ENCODE data around the gene NFIX. TPM values are rescaled to one million over a fixed set of nuclear protein-coding genes. Genes with fewer than 3 reads are reported as not detected.

NFIX gene
- total and polyA plus RNA-seq, 2 of the 13 experiments (the other 11 are each of a cell fraction or from before 2014, with no cell fraction given): 3.4 to 5.4 TPM

DNA sequence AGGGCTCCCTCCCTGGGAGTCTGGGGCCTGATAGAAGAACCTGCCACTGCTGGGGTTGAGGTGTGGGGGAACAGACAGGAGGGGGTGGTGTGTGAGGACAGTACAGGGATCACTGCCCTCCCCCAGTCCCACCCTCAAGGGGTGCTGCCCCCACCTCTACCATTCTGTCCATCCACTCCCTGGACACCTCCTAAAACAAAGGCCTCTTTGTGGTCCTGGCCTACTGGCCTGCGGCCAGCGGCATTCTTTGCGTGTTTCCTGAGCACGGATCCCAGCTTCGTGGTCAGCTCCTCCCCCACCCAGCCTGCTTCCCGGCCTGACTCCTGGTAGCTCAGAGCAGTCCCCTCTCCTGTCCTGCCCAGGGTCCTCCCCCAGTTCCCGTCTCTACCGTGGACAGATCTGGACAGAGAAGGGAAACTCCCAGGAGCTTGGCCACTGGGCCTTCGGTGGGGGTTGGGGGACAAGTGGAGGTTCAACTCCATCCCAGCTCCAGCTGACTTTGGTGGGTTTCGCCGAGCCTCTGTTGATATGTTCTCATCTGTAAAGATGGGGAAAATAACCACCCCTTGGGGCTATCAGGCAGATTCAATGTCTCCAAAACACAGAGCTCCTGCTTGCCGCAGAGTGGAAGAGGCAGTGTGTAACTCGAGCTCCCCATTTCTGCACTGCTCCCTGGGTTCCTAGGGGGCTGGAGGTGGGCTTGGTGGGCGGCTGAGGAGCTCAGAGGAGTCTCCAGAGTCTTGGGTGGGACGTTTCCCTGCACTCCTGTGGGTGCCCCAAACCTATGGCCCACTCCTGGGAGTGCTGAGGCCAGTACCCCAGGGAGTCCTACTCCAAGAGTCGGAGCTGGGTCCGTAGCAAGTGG, 58.7 kb downstream of the NFIX start (continued):
- TF ChIP-seq ZBTB21 (CRISPR knock-in tag; IDR thresholded peaks at IDR 0.05): peak; percentile 14; the same call in 1 of the 2 replicates
- TF ChIP-seq, protein P1, sequence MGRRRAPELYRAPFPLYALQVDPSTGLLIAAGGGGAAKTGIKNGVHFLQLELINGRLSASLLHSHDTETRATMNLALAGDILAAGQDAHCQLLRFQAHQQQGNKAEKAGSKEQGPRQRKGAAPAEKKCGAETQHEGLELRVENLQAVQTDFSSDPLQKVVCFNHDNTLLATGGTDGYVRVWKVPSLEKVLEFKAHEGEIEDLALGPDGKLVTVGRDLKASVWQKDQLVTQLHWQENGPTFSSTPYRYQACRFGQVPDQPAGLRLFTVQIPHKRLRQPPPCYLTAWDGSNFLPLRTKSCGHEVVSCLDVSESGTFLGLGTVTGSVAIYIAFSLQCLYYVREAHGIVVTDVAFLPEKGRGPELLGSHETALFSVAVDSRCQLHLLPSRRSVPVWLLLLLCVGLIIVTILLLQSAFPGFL (CRISPR knock-in tag; IDR thresholded peaks at IDR 0.05): no peak
- TF ChIP-seq, protein P2, sequence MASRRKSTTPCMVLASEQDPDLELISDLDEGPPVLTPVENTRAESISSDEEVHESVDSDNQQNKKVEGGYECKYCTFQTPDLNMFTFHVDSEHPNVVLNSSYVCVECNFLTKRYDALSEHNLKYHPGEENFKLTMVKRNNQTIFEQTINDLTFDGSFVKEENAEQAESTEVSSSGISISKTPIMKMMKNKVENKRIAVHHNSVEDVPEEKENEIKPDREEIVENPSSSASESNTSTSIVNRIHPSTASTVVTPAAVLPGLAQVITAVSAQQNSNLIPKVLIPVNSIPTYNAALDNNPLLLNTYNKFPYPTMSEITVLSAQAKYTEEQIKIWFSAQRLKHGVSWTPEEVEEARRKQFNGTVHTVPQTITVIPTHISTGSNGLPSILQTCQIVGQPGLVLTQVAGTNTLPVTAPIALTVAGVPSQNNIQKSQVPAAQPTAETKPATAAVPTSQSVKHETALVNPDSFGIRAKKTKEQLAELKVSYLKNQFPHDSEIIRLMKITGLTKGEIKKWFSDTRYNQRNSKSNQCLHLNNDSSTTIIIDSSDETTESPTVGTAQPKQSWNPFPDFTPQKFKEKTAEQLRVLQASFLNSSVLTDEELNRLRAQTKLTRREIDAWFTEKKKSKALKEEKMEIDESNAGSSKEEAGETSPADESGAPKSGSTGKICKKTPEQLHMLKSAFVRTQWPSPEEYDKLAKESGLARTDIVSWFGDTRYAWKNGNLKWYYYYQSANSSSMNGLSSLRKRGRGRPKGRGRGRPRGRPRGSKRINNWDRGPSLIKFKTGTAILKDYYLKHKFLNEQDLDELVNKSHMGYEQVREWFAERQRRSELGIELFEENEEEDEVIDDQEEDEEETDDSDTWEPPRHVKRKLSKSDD (CRISPR knock-in tag; IDR thresholded peaks at IDR 0.05; ENCODE audit: low read depth): no peak
- TF ChIP-seq, protein P3, sequence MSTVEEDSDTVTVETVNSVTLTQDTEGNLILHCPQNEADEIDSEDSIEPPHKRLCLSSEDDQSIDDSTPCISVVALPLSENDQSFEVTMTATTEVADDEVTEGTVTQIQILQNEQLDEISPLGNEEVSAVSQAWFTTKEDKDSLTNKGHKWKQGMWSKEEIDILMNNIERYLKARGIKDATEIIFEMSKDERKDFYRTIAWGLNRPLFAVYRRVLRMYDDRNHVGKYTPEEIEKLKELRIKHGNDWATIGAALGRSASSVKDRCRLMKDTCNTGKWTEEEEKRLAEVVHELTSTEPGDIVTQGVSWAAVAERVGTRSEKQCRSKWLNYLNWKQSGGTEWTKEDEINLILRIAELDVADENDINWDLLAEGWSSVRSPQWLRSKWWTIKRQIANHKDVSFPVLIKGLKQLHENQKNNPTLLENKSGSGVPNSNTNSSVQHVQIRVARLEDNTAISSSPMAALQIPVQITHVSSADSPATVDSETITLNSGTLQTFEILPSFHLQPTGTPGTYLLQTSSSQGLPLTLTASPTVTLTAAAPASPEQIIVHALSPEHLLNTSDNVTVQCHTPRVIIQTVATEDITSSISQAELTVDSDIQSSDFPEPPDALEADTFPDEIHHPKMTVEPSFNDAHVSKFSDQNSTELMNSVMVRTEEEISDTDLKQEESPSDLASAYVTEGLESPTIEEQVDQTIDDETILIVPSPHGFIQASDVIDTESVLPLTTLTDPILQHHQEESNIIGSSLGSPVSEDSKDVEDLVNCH (CRISPR knock-in tag; IDR thresholded peaks at IDR 0.05): no peak
- peak; percentile 68 for TF ChIP-seq TBL1XR1 (IDR thresholded peaks at IDR 0.05; ENCODE audit: borderline replicate concordance, low read length, partially characterized antibody)
- TF ChIP-seq ZNF670 (CRISPR knock-in tag; IDR thresholded peaks at IDR 0.05; ENCODE audit: borderline replicate concordance): no peak
- TF ChIP-seq ISL2 (CRISPR knock-in tag; IDR thresholded peaks at IDR 0.05): peak; percentile 75; the same call in 1 of the 2 replicates
- TF ChIP-seq, protein P4, sequence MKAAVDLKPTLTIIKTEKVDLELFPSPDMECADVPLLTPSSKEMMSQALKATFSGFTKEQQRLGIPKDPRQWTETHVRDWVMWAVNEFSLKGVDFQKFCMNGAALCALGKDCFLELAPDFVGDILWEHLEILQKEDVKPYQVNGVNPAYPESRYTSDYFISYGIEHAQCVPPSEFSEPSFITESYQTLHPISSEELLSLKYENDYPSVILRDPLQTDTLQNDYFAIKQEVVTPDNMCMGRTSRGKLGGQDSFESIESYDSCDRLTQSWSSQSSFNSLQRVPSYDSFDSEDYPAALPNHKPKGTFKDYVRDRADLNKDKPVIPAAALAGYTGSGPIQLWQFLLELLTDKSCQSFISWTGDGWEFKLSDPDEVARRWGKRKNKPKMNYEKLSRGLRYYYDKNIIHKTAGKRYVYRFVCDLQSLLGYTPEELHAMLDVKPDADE (CRISPR knock-in tag; IDR thresholded peaks at IDR 0.05): no peak
- TF ChIP-seq, protein P5, sequence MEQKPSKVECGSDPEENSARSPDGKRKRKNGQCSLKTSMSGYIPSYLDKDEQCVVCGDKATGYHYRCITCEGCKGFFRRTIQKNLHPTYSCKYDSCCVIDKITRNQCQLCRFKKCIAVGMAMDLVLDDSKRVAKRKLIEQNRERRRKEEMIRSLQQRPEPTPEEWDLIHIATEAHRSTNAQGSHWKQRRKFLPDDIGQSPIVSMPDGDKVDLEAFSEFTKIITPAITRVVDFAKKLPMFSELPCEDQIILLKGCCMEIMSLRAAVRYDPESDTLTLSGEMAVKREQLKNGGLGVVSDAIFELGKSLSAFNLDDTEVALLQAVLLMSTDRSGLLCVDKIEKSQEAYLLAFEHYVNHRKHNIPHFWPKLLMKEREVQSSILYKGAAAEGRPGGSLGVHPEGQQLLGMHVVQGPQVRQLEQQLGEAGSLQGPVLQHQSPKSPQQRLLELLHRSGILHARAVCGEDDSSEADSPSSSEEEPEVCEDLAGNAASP (CRISPR knock-in tag; IDR thresholded peaks at IDR 0.05; ENCODE audit: borderline replicate concordance): peak; percentile 92; the same call in 1 of the 2 replicates
- TF ChIP-seq, protein P6, sequence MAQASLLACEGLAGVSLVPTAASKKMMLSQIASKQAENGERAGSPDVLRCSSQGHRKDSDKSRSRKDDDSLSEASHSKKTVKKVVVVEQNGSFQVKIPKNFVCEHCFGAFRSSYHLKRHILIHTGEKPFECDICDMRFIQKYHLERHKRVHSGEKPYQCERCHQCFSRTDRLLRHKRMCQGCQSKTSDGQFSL (CRISPR knock-in tag; IDR thresholded peaks at IDR 0.05): peak; percentile 76; the same call in 1 of the 2 replicates
- peak; percentile 57; the same call in 1 of the 2 replicates for TF ChIP-seq HOXD1 (CRISPR knock-in tag; IDR thresholded peaks at IDR 0.05)
- 0 out of 2 replicates have a peak, but pooled peaks have one; percentile 22 for TF ChIP-seq SP140L (CRISPR knock-in tag; IDR thresholded peaks at IDR 0.05; ENCODE audit: borderline replicate concordance)
- TF ChIP-seq ZNF207 (IDR thresholded peaks at IDR 0.05; ENCODE audit: borderline replicate concordance): no peak
- no peak for TF ChIP-seq MIER2 (CRISPR knock-in tag; IDR thresholded peaks at IDR 0.05)
- TF ChIP-seq, protein P7, sequence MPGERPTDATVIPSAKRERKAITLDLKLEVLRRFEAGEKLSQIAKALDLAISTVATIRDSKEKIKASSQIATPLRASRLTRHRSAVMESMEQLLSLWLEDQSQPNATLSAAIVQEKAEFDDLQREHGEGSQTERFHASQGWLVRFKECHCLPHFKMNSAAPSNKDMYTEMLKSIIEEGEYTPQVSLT (CRISPR knock-in tag; IDR thresholded peaks at IDR 0.05; ENCODE audit: borderline replicate concordance, low read depth): no peak
- TF ChIP-seq SKI (IDR thresholded peaks at IDR 0.05; ENCODE audit: partially characterized antibody): peak; percentile 61
- no peak for TF ChIP-seq ZNF337 (CRISPR knock-in tag; IDR thresholded peaks at IDR 0.05; ENCODE audit: borderline replicate concordance, low read depth)
- peak; percentile 45; the same call in 1 of the 2 replicates for TF ChIP-seq YEATS2 (CRISPR knock-in tag; IDR thresholded peaks at IDR 0.05; ENCODE audit: borderline replicate concordance)
